GM23338 (cell line): Measurements from ENCODE around the gene SERPINB12. TPM values are rescaled to one million over a fixed set of nuclear protein-coding genes. Genes with fewer than 3 reads are reported as not detected.

Experiments used
- ATAC-seq: fragments of 200-7000 bp; cut with Tn5 transposase; 3 replicates; pipeline ENCODE4 v1.9.1; 2020
- DNase-seq: peaks from one replicate; pipeline ENCODE4 v3.0.0-alpha.2; 2015; ENCODE audit warnings: low spot score
- H2AFZ ChIP-seq: fragments of 200-600 bp; sonication (generic); 2 replicates; pipeline ENCODE4 v1.8.0; 2016; ENCODE audit warnings: antibody characterized with exemption, mild to moderate bottlenecking, moderate library complexity
- H3F3A ChIP-seq: fragments of 200-600 bp; sonication (generic); replicated peaks from 2 replicates; pipeline ENCODE4 v1.8.0; 2017; ENCODE audit warnings: antibody characterized with exemption, mixed run types, low read depth
- H3K27ac ChIP-seq: fragments of 200-600 bp; sonication (generic); 2 replicates; pipeline ENCODE4 v1.6.1; 2016; ENCODE audit warnings: low read depth
- H3K27me3 ChIP-seq: fragments of 200-600 bp; sonication (generic); 2 replicates; pipeline ENCODE4 v1.8.0; 2016; ENCODE audit warnings: mild to moderate bottlenecking, mixed run types, moderate library complexity; ENCODE audit not compliant: insufficient read depth
- H3K36me3 ChIP-seq: fragments of 200-600 bp; sonication (generic); 2 replicates; pipeline ENCODE4 v1.8.0; 2016; ENCODE audit warnings: mild to moderate bottlenecking; ENCODE audit not compliant: insufficient read depth
- H3K4me1 ChIP-seq: fragments of 200-600 bp; sonication (generic); 2 replicates; pipeline ENCODE4 v1.8.0; 2016; ENCODE audit warnings: mild to moderate bottlenecking, moderate library complexity; ENCODE audit not compliant: insufficient read depth
- H3K4me2 ChIP-seq: fragments of 200-600 bp; sonication (generic); 2 replicates; pipeline ENCODE4 v1.7.1; 2017; ENCODE audit warnings: mixed run types
- H3K4me3 ChIP-seq: fragments of 200-600 bp; sonication (generic); 2 replicates; pipeline ENCODE4 v1.6.1; 2016; ENCODE audit warnings: mixed run types
- H3K79me2 ChIP-seq: fragments of 200-600 bp; sonication (generic); replicated peaks from 2 replicates; pipeline ENCODE4 v1.8.0; 2017; ENCODE audit warnings: mild to moderate bottlenecking; ENCODE audit not compliant: insufficient read depth
- H3K9me2 ChIP-seq: fragments of 200-600 bp; sonication (generic); 2 replicates; pipeline ENCODE4 v1.8.0; 2017; ENCODE audit not compliant: insufficient read depth
- H4K20me1 ChIP-seq: fragments of 200-600 bp; sonication (generic); replicated peaks from 2 replicates; pipeline ENCODE4 v1.8.0; 2017; ENCODE audit warnings: mild to moderate bottlenecking; ENCODE audit not compliant: insufficient read depth
- H3K27ac Mint-ChIP-seq: 2 replicates; pipeline ENCODE4 v1.8.0; 2020; ENCODE audit warnings: inconsistent platforms, mild to moderate bottlenecking, moderate library complexity, mixed read lengths
- H3K27me3 Mint-ChIP-seq: 3 replicates; pipeline ENCODE4 v1.8.0; 2022; ENCODE audit warnings: low read depth, mild to moderate bottlenecking, moderate library complexity, mixed read lengths, inconsistent platforms; ENCODE audit not compliant: insufficient read depth, poor library complexity
- H3K36me3 Mint-ChIP-seq: 3 replicates; pipeline ENCODE4 v1.8.0; 2021; ENCODE audit warnings: low read depth, mild to moderate bottlenecking, inconsistent platforms, moderate library complexity, mixed read lengths
- H3K4me1 Mint-ChIP-seq: 3 replicates; pipeline ENCODE4 v1.8.0; 2020; ENCODE audit warnings: mild to moderate bottlenecking, inconsistent platforms, mixed read lengths
- H3K4me3 Mint-ChIP-seq: 3 replicates; pipeline ENCODE4 v1.8.0; 2021; ENCODE audit warnings: moderate library complexity, mild to moderate bottlenecking, inconsistent platforms, mixed read lengths
- H3K9me3 Mint-ChIP-seq: 3 replicates; pipeline ENCODE4 v1.8.0; 2020; ENCODE audit warnings: moderate library complexity, mild to moderate bottlenecking, inconsistent platforms, mixed read lengths
- CREB1 ChIP-seq: fragments of 250-450 bp; sonication (Bioruptor Pico); IDR thresholded peaks from 2 replicates; pipeline ENCODE4 v1.5.0; 2020; ENCODE audit warnings: low read depth, mild to moderate bottlenecking, moderate library complexity
- ETS1 ChIP-seq: IDR thresholded peaks from 2 replicates; pipeline ENCODE4 v1.6.1; 2016; ENCODE audit warnings: antibody characterized with exemption
- EZH2 ChIP-seq: fragments of 200-600 bp; sonication (generic); IDR thresholded peaks from one replicate; pipeline ENCODE4 v1.8.0; 2017; ENCODE audit warnings: antibody characterized with exemption, mild to moderate bottlenecking, low read depth; ENCODE audit not compliant: unreplicated experiment
- EZH2phosphoT487 ChIP-seq: fragments of 200-600 bp; sonication (generic); IDR thresholded peaks from one replicate; pipeline ENCODE4 v1.8.1; 2018; ENCODE audit warnings: antibody characterized with exemption; ENCODE audit not compliant: unreplicated experiment
- JUNB ChIP-seq: IDR thresholded peaks from one replicate; pipeline ENCODE4 v1.6.1; 2016; ENCODE audit warnings: antibody characterized with exemption; ENCODE audit not compliant: unreplicated experiment
- STAT1 ChIP-seq: IDR thresholded peaks from one replicate; pipeline ENCODE4 v1.6.1; 2016; ENCODE audit warnings: antibody characterized with exemption; ENCODE audit not compliant: unreplicated experiment
- ZNF114 ChIP-seq: fragments of 250-450 bp; sonication (Bioruptor Pico); IDR thresholded peaks from 2 replicates; pipeline ENCODE4 v1.5.0; 2020; ENCODE audit warnings: mild to moderate bottlenecking, moderate library complexity
- ZNF331 ChIP-seq: fragments of 250-450 bp; sonication (Bioruptor Pico); IDR thresholded peaks from 2 replicates; pipeline ENCODE4 v1.5.0; 2020; ENCODE audit warnings: low read depth, mild to moderate bottlenecking, moderate library complexity
- ZNF462 ChIP-seq: fragments of 250-450 bp; sonication (Bioruptor Pico); IDR thresholded peaks from 2 replicates; pipeline ENCODE4 v1.5.0; 2020; ENCODE audit warnings: mild to moderate bottlenecking, moderate library complexity
- polyA plus RNA-seq: library from polyadenylated mRNA; unstranded; fragments of >200 nt; fragmentation: Nextera tagmentation; extraction: Ambion mirVana; gene quantifications from 2 replicates; pipeline ENCODE4 v1.2.1, GENCODE V29; 2016
- total RNA-seq: library from RNA; depleted of rRNA; stranded (reverse); fragments of >200 nt; shearing (Covaris generic); gene quantifications from 2 replicates; pipeline ENCODE4 v1.2.3, GENCODE V29; 2014
- TF ChIP-seq, protein P1 (sequence below): IDR thresholded peaks from one replicate; pipeline ENCODE4 v1.6.1; 2018; ENCODE audit warnings: antibody characterized with exemption; ENCODE audit not compliant: unreplicated experiment

Gene SERPINB12
- total and polyA plus RNA-seq, 2 experiments from 2014 or later = not detected

GRCh38 chr18:63562284-63562683 lies 20.1 kb downstream of the SERPINB12 start:
- Mint-ChIP-seq H3K36me3 (no peaks in the 10 kb centered on the region), H3K4me3 (no peak overlapping the region), H3K9me3 (no peaks in the 10 kb centered on the region), H3K27ac (no peak overlapping the region), H3K27me3 (peaks cover 2% of the 10 kb centered on the region), H3K4me1 (no peaks in the 10 kb centered on the region)
- no peaks in the 10 kb centered on the region for H3K9me2 ChIP-seq
- no peaks in the 10 kb centered on the region for H3F3A ChIP-seq
- no peak overlapping the region for H2AFZ ChIP-seq
- H3K27me3 ChIP-seq = no peaks in the 10 kb centered on the region
- H3K4me3 ChIP-seq = no peak overlapping the region
- H3K36me3 ChIP-seq = no peaks in the 10 kb centered on the region
- DNase-seq (no peak), ATAC-seq (no peak)
- H3K4me1 ChIP-seq = no peaks in the 10 kb centered on the region
- H3K4me2 ChIP-seq = no peak overlapping the region
- H3K79me2 ChIP-seq = no peaks in the 10 kb centered on the region
- no peaks in the 10 kb centered on the region for H4K20me1 ChIP-seq
- no peak overlapping the region for H3K27ac ChIP-seq
- TF ChIP-seq STAT1 = no peak
- TF ChIP-seq ZNF331 (CRISPR knock-in tag) = no peak
- no peak for TF ChIP-seq ZNF114 (CRISPR knock-in tag)
- no peak for TF ChIP-seq CREB1
- no peak for TF ChIP-seq ETS1
- no peak for TF ChIP-seq EZH2phosphoT487
- TF ChIP-seq EZH2 = no peak
- no peak for TF ChIP-seq JUNB
- no peak for TF ChIP-seq ZNF462 (CRISPR knock-in tag)
- TF ChIP-seq, protein P1, sequence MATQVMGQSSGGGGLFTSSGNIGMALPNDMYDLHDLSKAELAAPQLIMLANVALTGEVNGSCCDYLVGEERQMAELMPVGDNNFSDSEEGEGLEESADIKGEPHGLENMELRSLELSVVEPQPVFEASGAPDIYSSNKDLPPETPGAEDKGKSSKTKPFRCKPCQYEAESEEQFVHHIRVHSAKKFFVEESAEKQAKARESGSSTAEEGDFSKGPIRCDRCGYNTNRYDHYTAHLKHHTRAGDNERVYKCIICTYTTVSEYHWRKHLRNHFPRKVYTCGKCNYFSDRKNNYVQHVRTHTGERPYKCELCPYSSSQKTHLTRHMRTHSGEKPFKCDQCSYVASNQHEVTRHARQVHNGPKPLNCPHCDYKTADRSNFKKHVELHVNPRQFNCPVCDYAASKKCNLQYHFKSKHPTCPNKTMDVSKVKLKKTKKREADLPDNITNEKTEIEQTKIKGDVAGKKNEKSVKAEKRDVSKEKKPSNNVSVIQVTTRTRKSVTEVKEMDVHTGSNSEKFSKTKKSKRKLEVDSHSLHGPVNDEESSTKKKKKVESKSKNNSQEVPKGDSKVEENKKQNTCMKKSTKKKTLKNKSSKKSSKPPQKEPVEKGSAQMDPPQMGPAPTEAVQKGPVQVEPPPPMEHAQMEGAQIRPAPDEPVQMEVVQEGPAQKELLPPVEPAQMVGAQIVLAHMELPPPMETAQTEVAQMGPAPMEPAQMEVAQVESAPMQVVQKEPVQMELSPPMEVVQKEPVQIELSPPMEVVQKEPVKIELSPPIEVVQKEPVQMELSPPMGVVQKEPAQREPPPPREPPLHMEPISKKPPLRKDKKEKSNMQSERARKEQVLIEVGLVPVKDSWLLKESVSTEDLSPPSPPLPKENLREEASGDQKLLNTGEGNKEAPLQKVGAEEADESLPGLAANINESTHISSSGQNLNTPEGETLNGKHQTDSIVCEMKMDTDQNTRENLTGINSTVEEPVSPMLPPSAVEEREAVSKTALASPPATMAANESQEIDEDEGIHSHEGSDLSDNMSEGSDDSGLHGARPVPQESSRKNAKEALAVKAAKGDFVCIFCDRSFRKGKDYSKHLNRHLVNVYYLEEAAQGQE = no peak
